Measurements from ENCODE around the gene CD3G.
"Not testable (repeated sequence)": the region's sequence is repeated elsewhere in the genome, so short reads cannot be mapped to it uniquely, and the experiment has no call there.

The CD3G gene

DNA sequence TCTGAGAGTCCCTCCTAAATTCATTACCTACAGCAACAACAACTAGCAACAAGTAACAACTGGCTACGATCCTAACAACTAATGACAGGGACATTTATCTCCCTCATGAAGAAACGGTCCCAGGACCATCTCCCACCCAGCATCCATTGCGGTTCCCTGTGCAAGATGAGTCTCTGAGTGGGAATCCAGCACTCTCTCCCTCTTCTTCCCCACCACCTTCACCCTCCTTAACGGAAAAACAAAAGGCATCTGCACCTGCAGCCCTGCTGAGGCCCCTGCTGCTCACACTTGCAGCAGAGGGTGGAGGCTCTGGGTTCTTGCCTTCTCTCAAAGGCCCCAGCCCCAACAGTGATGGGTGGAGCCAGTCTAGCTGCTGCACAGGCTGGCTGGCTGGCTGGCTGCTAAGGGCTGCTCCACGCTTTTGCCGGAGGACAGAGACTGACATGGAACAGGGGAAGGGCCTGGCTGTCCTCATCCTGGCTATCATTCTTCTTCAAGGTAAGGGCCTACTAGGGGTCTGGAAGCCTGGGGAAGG is at the start of gene CD3G:
Gene CD3G (plus strand): TSS at position 364 of the 535 bp plus-strand sequence. CDS start 80 bp downstream, at position 444.
- no peak for DNase-seq (ENCODE audit: low spot score)

- DNase-seq (ENCODE audit: low spot score) = no peak
Measured at GRCh38 chr11:118295199-118295598, 48.9 kb upstream of the CD3G start.

- DNase-seq (ENCODE audit: low spot score) = peak; percentile 76
Measured at GRCh38 chr11:118295815-118296454, 48.2 kb upstream of the CD3G start.

GRCh38 chr11:118301600-118302195 is 42.4 kb upstream of the CD3G start:
- DNase-seq (ENCODE audit: low spot score) = no peak

GRCh38 chr11:118304227-118304567 is 39.9 kb upstream of the CD3G start:
- DNase-seq (ENCODE audit: low spot score) = no peak

GRCh38 chr11:118304568-118305248 is 39.4 kb upstream of the CD3G start, which contains the start of gene CD3E:
Gene CD3E, plus strand, starts transcription at chr11:118304730. Its CDS starts 223 bp downstream, at chr11:118304953.
- DNase-seq (ENCODE audit: low spot score) = no peak

DNA sequence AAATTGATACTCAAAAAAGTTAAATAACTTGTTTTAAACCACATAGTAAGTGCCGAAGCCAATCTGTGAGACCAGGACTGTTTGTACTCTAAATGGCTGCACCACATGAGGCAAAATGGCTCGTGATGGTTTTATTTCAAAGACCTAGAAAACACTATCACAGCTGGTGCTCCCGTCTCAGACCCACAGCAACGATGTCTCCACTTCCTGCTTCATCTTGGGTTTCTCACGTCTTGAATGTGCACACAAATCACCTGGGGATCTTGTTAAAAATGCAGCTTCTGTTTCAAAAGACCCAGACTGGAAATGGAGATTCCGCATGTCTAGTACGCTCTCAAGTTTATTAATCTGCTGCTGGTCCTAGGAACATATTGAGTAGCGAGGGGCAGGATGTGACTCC is 38.4 kb upstream of the CD3G start:
- no peak for DNase-seq (ENCODE audit: low spot score)

DNA sequence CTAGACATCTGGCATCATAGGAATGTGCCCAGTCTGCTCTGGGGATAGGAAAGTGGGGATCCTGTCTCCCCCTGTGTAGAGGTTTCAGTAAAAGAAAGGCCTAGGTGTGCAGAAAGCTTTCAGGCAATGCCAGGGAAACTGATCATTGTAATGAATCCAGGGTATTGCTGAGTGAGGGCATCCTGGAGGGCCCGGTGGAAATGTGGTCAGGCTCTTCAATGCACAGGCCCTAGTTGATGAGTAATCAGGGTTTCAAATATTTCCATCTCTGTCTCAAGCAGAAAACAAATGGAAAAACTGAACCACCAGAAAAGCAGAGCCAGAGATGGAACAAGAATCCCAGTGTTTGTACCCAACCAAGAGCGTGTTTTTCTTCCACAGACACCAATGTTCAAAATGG is 37.6 kb upstream of the CD3G start:
- no peak for DNase-seq (ENCODE audit: low spot score)

DNA sequence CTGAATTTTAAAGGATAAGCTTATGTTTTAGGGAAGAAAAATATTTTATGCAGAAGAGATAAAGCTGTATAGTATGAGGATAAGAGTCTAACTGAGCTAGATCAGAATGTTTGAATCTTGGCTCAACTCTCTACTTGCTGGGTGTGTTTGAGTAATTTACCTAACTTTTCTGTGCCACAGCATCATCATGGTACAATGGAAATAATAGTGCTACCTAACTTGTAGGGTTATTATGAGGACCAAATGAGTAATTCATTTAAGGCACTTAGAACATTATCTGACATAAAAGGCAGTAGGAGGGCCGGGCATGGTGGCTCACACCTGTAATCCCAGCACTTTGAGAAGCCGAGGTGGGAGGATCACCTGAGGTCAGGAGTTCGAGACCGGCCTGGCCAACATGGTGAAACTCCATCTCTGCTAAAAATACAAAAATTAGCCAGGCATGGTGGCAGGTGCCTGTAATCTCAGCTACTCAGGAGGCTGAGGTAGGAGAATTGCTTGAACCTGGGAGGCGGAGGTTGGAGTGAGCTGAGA is 35.1 kb upstream of the CD3G start:
- DNase-seq (ENCODE audit: low spot score) = not testable (repeated sequence)

DNA sequence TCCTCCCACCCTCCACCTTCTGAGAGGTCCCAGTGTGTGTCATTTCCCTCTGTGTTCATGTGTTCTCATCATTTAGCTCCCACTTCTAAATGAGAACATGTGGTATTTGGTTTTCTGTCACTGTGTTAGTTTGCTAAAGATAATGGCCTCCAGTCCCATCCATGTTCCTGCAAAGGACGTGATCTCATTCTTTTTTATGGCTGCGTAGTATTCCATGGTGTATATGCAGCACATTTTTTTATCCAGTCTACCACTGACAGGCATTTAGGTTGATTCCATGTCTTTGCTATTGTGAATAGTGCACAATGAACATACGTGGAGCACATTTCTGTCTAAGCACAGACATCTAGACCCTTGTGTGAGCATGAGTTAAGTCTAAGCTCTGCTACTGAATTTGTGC is 33.9 kb upstream of the CD3G start:
- no peak for DNase-seq (ENCODE audit: low spot score)

- no peak for DNase-seq (ENCODE audit: low spot score)
Measured at GRCh38 chr11:118310781-118311485, 33.2 kb upstream of the CD3G start.

- peak; percentile 16 for DNase-seq (ENCODE audit: low spot score)
Measured at GRCh38 chr11:118311518-118311917, 32.6 kb upstream of the CD3G start.

DNA sequence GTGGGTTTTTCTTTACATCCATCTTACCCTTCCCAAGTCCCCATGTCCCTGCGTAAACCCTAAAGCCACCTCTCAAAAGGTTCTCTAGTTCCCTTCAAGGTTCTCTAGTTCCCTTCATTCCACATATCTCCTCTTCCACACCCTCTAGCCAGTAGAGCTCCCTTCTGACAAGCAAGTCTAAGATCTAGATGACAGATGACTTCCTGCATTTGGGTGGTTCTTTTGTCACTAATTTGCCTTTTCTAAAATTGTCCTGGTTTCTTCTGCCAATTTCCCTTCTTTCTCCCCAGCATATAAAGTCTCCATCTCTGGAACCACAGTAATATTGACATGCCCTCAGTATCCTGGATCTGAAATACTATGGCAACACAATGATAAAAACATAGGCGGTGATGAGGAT is 31.8 kb upstream of the CD3G start:
- DNase-seq (ENCODE audit: low spot score) = no peak

GRCh38 chr11:118313242-118313641 is 30.9 kb upstream of the CD3G start:
- no peak for DNase-seq (ENCODE audit: low spot score)

GRCh38 chr11:118314988-118315411 is 29.1 kb upstream of the CD3G start:
- DNase-seq (ENCODE audit: low spot score) = no peak

GRCh38 chr11:118318124-118318523 is 26.0 kb upstream of the CD3G start:
- no peak for DNase-seq (ENCODE audit: low spot score)

- no peak for DNase-seq (ENCODE audit: low spot score)
Measured at GRCh38 chr11:118318581-118319336, 25.4 kb upstream of the CD3G start.

DNA sequence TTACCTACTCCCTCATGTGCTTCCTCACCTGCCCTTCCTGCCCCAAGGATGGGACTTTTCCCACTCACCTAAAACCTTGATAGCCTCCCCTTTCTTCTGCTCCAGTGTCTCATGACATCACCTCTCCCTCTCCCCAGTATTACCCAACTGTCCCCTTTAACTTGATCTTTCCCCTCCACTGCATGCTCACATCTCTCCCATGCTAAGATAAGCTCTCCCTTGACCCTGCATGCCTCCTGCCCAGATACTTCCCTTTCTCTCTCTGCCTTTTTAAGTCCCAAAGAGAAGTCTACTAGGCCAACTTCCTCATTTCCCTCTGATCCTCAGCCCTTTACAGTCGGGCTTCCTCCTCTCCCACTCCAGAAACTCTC is 24.8 kb upstream of the CD3G start:
- no peak for DNase-seq (ENCODE audit: low spot score)

DNA sequence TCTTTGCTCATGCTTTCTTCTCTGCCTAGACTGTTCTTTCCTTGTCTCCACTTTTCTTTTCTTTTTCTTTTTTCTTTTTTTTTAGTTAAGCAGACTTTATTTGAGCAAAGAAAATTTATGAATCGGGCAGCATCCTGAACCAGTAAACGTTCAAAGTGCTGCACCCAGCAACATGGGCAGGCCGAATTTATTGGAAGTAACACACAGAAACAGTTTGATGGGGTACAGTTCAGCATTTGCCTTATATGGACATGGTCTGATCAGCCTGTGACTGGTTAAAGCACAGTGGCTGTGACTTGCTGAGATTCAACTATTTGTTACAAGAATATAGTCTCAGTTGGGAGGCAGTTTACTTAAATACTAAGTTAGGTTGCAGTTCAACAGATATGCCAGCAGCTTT is 23.6 kb upstream of the CD3G start:
- DNase-seq (ENCODE audit: low spot score) = no peak

DNA sequence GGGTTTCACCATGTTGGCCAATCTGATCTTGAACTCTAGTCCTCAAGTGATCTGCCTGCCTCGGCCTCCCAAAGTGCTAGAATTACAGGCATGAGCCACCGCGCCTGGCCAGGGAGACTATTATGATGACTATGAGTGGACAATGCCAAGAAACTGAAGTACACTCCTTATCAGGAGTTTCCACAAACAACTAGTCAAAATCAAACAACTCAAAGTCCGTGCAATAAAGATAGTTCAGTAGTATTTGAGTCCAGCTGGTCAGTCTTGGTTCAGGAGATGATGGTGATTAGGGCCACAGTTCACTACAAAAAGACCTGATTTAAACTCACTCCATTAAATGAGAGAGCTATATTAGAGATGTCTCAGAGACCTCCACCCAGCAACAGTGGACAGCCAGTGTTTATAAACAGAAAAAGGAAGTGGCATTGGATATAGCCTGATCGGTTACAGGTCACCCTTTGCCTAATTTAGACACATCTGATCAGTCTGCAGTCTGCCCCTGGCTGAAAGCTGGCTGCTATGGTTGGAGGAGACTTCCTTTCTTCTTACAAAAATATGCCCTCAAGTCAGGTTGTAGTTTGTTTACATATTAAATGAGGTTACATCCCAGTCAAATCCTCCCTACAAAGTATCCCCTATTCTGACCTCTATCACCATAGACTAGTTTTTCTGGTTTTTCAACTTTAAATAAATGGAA is 22.6 kb upstream of the CD3G start:
- no peak for DNase-seq (ENCODE audit: low spot score)

DNA sequence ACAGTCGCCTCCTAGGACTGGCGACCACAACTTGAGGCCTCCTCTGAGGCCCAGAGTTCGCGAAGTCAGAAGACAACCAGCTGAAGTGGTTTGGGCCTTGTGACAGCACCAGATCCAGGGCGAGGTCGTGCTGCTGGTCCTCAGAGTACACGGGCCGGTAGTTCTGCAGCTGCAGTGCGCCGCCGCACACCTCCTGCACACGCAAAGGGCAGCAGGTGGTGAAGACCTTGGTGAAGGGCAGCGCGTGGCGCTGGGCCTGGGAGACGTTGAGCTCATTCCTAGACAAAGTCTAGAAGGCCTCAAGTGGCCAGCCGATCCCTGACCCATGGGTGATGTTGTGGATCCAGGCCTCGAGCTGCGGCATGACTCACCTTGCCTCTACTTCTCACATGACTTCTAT is 21.4 kb upstream of the CD3G start:
- no peak for DNase-seq (ENCODE audit: low spot score)
